ENCODE results near the gene ZMYM2. TPM values are rescaled to one million over a fixed set of nuclear protein-coding genes. Genes with fewer than 3 reads are reported as not detected.

ZMYM2 gene
- total RNA-seq, 1 experiment from 2014 or later = 87.1 TPM

- POLR2A ChIA-PET (ENCODE audit: low non-redundant PET) = no interaction called here
- peaks cover 21% of the 10 kb centered on the region for H3K36me3 ChIP-seq (ENCODE audit: insufficient read depth, low read length, poor library complexity, severe bottlenecking)
- DNase-seq (ENCODE audit: low spot score) = no peak
- H3K4me3 ChIP-seq (ENCODE audit: low read depth, low read length, poor library complexity, severe bottlenecking) = no peak overlapping the region
- CTCF ChIA-PET = no interaction called here
- no TSS peak for BruUV-seq (replicated peaks)
- H3K4me1 ChIP-seq (ENCODE audit: insufficient read depth, low read length, poor library complexity, severe bottlenecking) = no peaks in the 10 kb centered on the region
- H3K27ac ChIP-seq (ENCODE audit: low read depth, low read length, poor library complexity, severe bottlenecking) = no peak overlapping the region
- no peaks in the 10 kb centered on the region for H3K9me3 ChIP-seq (ENCODE audit: low read depth, low read length, poor library complexity, severe bottlenecking)
- intact Hi-C loops (cut with micrococcal nuclease; ENCODE audit: unreplicated experiment) = no loop called here
- no peaks in the 10 kb centered on the region for H3K27me3 ChIP-seq (replicated peaks; ENCODE audit: insufficient read depth, low read depth, low read length, poor library complexity)
- TF ChIP-seq EZH2 (IDR thresholded peaks at IDR 0.05; ENCODE audit: borderline replicate concordance, low read depth, low read length, poor library complexity, severe bottlenecking) = no peak
- TF ChIP-seq, protein P1, sequence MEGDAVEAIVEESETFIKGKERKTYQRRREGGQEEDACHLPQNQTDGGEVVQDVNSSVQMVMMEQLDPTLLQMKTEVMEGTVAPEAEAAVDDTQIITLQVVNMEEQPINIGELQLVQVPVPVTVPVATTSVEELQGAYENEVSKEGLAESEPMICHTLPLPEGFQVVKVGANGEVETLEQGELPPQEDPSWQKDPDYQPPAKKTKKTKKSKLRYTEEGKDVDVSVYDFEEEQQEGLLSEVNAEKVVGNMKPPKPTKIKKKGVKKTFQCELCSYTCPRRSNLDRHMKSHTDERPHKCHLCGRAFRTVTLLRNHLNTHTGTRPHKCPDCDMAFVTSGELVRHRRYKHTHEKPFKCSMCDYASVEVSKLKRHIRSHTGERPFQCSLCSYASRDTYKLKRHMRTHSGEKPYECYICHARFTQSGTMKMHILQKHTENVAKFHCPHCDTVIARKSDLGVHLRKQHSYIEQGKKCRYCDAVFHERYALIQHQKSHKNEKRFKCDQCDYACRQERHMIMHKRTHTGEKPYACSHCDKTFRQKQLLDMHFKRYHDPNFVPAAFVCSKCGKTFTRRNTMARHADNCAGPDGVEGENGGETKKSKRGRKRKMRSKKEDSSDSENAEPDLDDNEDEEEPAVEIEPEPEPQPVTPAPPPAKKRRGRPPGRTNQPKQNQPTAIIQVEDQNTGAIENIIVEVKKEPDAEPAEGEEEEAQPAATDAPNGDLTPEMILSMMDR (conservative IDR thresholded peaks at IDR 0.05; ENCODE audit: low read depth, low read length) = no peak
Observed at GRCh38 chr13:20073775-20074174, 115.2 kb downstream of the ZMYM2 start.

DNA sequence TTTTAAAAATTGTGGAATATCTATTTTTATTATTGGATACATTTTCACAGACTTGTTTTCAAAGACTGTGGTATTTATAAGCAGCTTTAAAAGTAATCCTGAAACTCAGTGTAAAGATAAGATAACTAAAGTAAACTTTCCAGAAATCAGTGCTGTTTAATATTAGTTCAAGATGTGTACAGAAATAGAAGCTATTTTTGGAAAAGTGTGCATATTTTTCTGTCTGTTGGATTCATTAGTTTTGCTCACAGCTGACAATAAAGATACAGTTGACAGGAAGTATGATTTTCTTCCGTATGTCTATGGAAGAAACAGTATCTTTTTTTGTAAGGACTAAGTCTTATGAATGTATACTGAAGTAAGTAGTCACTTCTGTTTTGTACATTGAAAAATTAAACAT is 116.4 kb downstream of the ZMYM2 start:
- no peak overlapping the region for H3K4me3 ChIP-seq (ENCODE audit: low read depth, low read length, poor library complexity, severe bottlenecking)
- TF ChIP-seq EZH2 (IDR thresholded peaks at IDR 0.05; ENCODE audit: borderline replicate concordance, low read depth, low read length, poor library complexity, severe bottlenecking) = no peak
- TF ChIP-seq, protein P1 (conservative IDR thresholded peaks at IDR 0.05; ENCODE audit: low read depth, low read length) = no peak
- POLR2A ChIA-PET (ENCODE audit: low non-redundant PET) = no interaction called here
- H3K9me3 ChIP-seq (ENCODE audit: low read depth, low read length, poor library complexity, severe bottlenecking) = no peaks in the 10 kb centered on the region
- BruUV-seq (replicated peaks) = no TSS peak
- no peaks in the 10 kb centered on the region for H3K27me3 ChIP-seq (replicated peaks; ENCODE audit: insufficient read depth, low read depth, low read length, poor library complexity)
- H3K27ac ChIP-seq (ENCODE audit: low read depth, low read length, poor library complexity, severe bottlenecking) = no peak overlapping the region
- H3K36me3 ChIP-seq (ENCODE audit: insufficient read depth, low read length, poor library complexity, severe bottlenecking) = peaks cover 20% of the 10 kb centered on the region
- intact Hi-C loops (cut with micrococcal nuclease; ENCODE audit: unreplicated experiment) = no loop called here
- no peak for DNase-seq (ENCODE audit: low spot score)
- CTCF ChIA-PET = no interaction called here
- H3K4me1 ChIP-seq (ENCODE audit: insufficient read depth, low read length, poor library complexity, severe bottlenecking) = peaks cover 8% of the 10 kb centered on the region

GRCh38 chr13:20077086-20077485 is 118.6 kb downstream of the ZMYM2 start:
- no TSS peak for BruUV-seq (replicated peaks)
- no peak for DNase-seq (ENCODE audit: low spot score)
- intact Hi-C loops (cut with micrococcal nuclease; ENCODE audit: unreplicated experiment) = no loop called here
- H3K27me3 ChIP-seq (replicated peaks; ENCODE audit: insufficient read depth, low read depth, low read length, poor library complexity) = no peaks in the 10 kb centered on the region
- ChIA-PET CTCF (no interaction called here), POLR2A (ENCODE audit: low non-redundant PET) (no interaction called here)
- H3K9me3 ChIP-seq (ENCODE audit: low read depth, low read length, poor library complexity, severe bottlenecking) = no peaks in the 10 kb centered on the region
- H3K4me3 ChIP-seq (ENCODE audit: low read depth, low read length, poor library complexity, severe bottlenecking) = no peak overlapping the region
- peaks cover 8% of the 10 kb centered on the region for H3K4me1 ChIP-seq (ENCODE audit: insufficient read depth, low read length, poor library complexity, severe bottlenecking)
- peaks cover 12% of the 10 kb centered on the region for H3K36me3 ChIP-seq (ENCODE audit: insufficient read depth, low read length, poor library complexity, severe bottlenecking)
- TF ChIP-seq, protein P1 (conservative IDR thresholded peaks at IDR 0.05; ENCODE audit: low read depth, low read length) = no peak
- TF ChIP-seq EZH2 (IDR thresholded peaks at IDR 0.05; ENCODE audit: borderline replicate concordance, low read depth, low read length, poor library complexity, severe bottlenecking) = no peak
- no peak overlapping the region for H3K27ac ChIP-seq (ENCODE audit: low read depth, low read length, poor library complexity, severe bottlenecking)

Data from A673 (cell line).